ENCODE data around the gene KSR2.

DNA sequence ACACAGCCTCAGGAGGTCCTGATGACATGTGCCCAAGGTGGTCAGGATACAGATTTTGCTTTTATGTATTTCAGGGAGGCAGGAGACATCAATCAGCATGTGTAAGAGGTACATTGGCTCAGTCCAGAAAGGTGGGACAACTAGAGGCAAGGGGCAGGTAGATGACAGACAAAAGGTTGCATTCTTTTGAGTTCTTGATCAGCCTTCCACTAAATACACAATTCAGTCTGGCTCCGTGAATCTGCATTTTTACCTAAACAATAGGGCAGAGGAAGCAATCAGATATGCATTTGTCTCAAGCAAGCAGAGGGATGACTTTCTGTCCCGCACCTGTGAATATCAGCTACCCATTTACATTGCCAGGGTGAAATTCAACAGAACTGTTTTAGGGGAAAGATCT is 178.6 kb downstream of the KSR2 start:
- TF ChIP-seq, protein P1, sequence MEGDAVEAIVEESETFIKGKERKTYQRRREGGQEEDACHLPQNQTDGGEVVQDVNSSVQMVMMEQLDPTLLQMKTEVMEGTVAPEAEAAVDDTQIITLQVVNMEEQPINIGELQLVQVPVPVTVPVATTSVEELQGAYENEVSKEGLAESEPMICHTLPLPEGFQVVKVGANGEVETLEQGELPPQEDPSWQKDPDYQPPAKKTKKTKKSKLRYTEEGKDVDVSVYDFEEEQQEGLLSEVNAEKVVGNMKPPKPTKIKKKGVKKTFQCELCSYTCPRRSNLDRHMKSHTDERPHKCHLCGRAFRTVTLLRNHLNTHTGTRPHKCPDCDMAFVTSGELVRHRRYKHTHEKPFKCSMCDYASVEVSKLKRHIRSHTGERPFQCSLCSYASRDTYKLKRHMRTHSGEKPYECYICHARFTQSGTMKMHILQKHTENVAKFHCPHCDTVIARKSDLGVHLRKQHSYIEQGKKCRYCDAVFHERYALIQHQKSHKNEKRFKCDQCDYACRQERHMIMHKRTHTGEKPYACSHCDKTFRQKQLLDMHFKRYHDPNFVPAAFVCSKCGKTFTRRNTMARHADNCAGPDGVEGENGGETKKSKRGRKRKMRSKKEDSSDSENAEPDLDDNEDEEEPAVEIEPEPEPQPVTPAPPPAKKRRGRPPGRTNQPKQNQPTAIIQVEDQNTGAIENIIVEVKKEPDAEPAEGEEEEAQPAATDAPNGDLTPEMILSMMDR (IDR thresholded peaks at IDR 0.05; ENCODE audit: low read depth, low read length, poor library complexity, severe bottlenecking), result no peak
- TF ChIP-seq EZH2phosphoT487 (IDR thresholded peaks at IDR 0.05; ENCODE audit: borderline replicate concordance, low read length), result no peak
